Esophagus squamous epithelium (tissue), 4 donors: ENCODE results near the gene FXYD6.

ENCODE experiments used
- CTCF ChIP-seq, 6 experiments: fragments of 450-650 bp in 4 of 6; fragments of 200-600 bp in 2 of 6; sonication (generic) in 2 of 6; IDR thresholded peaks; one replicate each; pipeline ENCODE4 v1.5.1; 2016 to 2019; ENCODE audit warnings: antibody characterized with exemption in 6 of 6, mild to moderate bottlenecking in 4 of 6, moderate library complexity in 4 of 6
- POLR2A ChIP-seq, 4 donors: fragments of 450-650 bp; IDR thresholded peaks; one replicate each; pipeline ENCODE4 v1.6.1; 2017; ENCODE audit warnings: antibody characterized with exemption in 4 of 4, mild to moderate bottlenecking in 4 of 4, moderate library complexity in 3 of 4

- no peak for TF ChIP-seq POLR2A (IDR thresholded peaks at IDR 0.05)
- no peak for TF ChIP-seq CTCF (IDR thresholded peaks at IDR 0.05)
Observed at GRCh38 chr11:117903505-117904382, 27.3 kb upstream of the FXYD6 start.
